Measurements from ENCODE around the gene IL23A.

The IL23A gene

GRCh38 chr12:56373515-56373914 is 34.8 kb downstream of the IL23A start:
- Histone ChIP-seq H3K9me3 (ENCODE audit: control insufficient read depth, low read length) (no peaks in the 10 kb centered on the region), H3K36me3 (ENCODE audit: control insufficient read depth, insufficient read depth, low read length) (no peaks in the 10 kb centered on the region), H3K4me3 (ENCODE audit: low read depth, low read length) (no peak overlapping the region), H3K79me2 (no peaks in the 10 kb centered on the region), H3K9ac (no peak overlapping the region), H3K4me1 (no peaks in the 10 kb centered on the region), H3K4me2 (ENCODE audit: low read length) (no peak overlapping the region), H2AFZ (no peak overlapping the region), H3K27me3 (ENCODE audit: control insufficient read depth, insufficient read depth, low read length) (no peaks in the 10 kb centered on the region), H3K27ac (no peak overlapping the region)
- no peak for TF ChIP-seq CTCF (IDR thresholded peaks at IDR 0.05)

GRCh38 chr12:56374726-56375597 is 36.3 kb downstream of the IL23A start:
- no peak overlapping the region for H3K27ac ChIP-seq
- H3K4me1 ChIP-seq: no peaks in the 10 kb centered on the region
- no peaks in the 10 kb centered on the region for H3K27me3 ChIP-seq (ENCODE audit: control insufficient read depth, insufficient read depth, low read length)
- no peak overlapping the region for H3K4me3 ChIP-seq (ENCODE audit: low read depth, low read length)
- no peaks in the 10 kb centered on the region for H3K36me3 ChIP-seq (ENCODE audit: control insufficient read depth, insufficient read depth, low read length)
- no peak overlapping the region for H3K4me2 ChIP-seq (ENCODE audit: low read length)
- H3K9ac ChIP-seq: no peak overlapping the region
- no peaks in the 10 kb centered on the region for H3K9me3 ChIP-seq (ENCODE audit: control insufficient read depth, low read length)
- TF ChIP-seq CTCF (IDR thresholded peaks at IDR 0.05): no peak
- H3K79me2 ChIP-seq: no peaks in the 10 kb centered on the region
- H2AFZ ChIP-seq: no peak overlapping the region

- H2AFZ ChIP-seq: no peak overlapping the region
- TF ChIP-seq CTCF (IDR thresholded peaks at IDR 0.05): no peak
- H3K27ac ChIP-seq: no peak overlapping the region
- H3K9me3 ChIP-seq (ENCODE audit: control insufficient read depth, low read length): no peaks in the 10 kb centered on the region
- H3K79me2 ChIP-seq: no peaks in the 10 kb centered on the region
- H3K9ac ChIP-seq: no peak overlapping the region
- H3K4me3 ChIP-seq (ENCODE audit: low read depth, low read length): no peak overlapping the region
- H3K4me2 ChIP-seq (ENCODE audit: low read length): no peak overlapping the region
- H3K36me3 ChIP-seq (ENCODE audit: control insufficient read depth, insufficient read depth, low read length): no peaks in the 10 kb centered on the region
- no peaks in the 10 kb centered on the region for H3K27me3 ChIP-seq (ENCODE audit: control insufficient read depth, insufficient read depth, low read length)
- H3K4me1 ChIP-seq: no peaks in the 10 kb centered on the region
Measured at GRCh38 chr12:56375598-56376434, 37.1 kb downstream of the IL23A start.

- no peaks in the 10 kb centered on the region for H3K79me2 ChIP-seq
- no peak overlapping the region for H3K9ac ChIP-seq
- no peak overlapping the region for H3K27ac ChIP-seq
- no peak overlapping the region for H3K4me2 ChIP-seq (ENCODE audit: low read length)
- H3K27me3 ChIP-seq (ENCODE audit: control insufficient read depth, insufficient read depth, low read length): no peaks in the 10 kb centered on the region
- no peak for TF ChIP-seq CTCF (IDR thresholded peaks at IDR 0.05)
- H3K4me3 ChIP-seq (ENCODE audit: low read depth, low read length): no peak overlapping the region
- no peaks in the 10 kb centered on the region for H3K4me1 ChIP-seq
- H3K9me3 ChIP-seq (ENCODE audit: control insufficient read depth, low read length): no peaks in the 10 kb centered on the region
- no peaks in the 10 kb centered on the region for H3K36me3 ChIP-seq (ENCODE audit: control insufficient read depth, insufficient read depth, low read length)
- peak overlapping the region; percentile 35 for H2AFZ ChIP-seq
Measured at GRCh38 chr12:56377310-56377988, 38.8 kb downstream of the IL23A start.
